GM19468 (cell line): ENCODE measurements around the gene ARHGEF2.

Experiments
- ATAC-seq: cut with Tn5 transposase; IDR thresholded peaks from one replicate; pipeline ENCODE4 v1.9.1; 2021; ENCODE audit warnings: mild to moderate bottlenecking, moderate library complexity, moderate number of reproducible peaks; ENCODE audit not compliant: unreplicated experiment; ENCODE audit errors: extremely low read depth

ARHGEF2 gene

GRCh38 chr1:155973723-155974122 lies 4.6 kb downstream of the ARHGEF2 start:
- no peak for ATAC-seq

- ATAC-seq: no peak
Observed at GRCh38 chr1:155971910-155972809, 6.2 kb downstream of the ARHGEF2 start.

- ATAC-seq: no peak
Observed at GRCh38 chr1:155970531-155971167, 7.7 kb downstream of the ARHGEF2 start.

- no peak for ATAC-seq
Observed at GRCh38 chr1:155969377-155969791, 9.0 kb downstream of the ARHGEF2 start.

GRCh38 chr1:155968670-155969069 lies 9.7 kb downstream of the ARHGEF2 start:
- no peak for ATAC-seq

- no peak for ATAC-seq
Observed at GRCh38 chr1:155968051-155968400, 10.3 kb downstream of the ARHGEF2 start.

GRCh38 chr1:155967341-155968050 lies 10.9 kb downstream of the ARHGEF2 start:
- no peak for ATAC-seq

- no peak for ATAC-seq
Observed at GRCh38 chr1:155966750-155967149, 11.6 kb downstream of the ARHGEF2 start.

GRCh38 chr1:155966135-155966534 lies 12.2 kb downstream of the ARHGEF2 start:
- ATAC-seq: no peak

- ATAC-seq: no peak
Observed at GRCh38 chr1:155964193-155964592, 14.2 kb downstream of the ARHGEF2 start.

GRCh38 chr1:155962599-155963211 lies 15.6 kb downstream of the ARHGEF2 start:
- ATAC-seq: no peak

GRCh38 chr1:155961937-155962336 lies 16.4 kb downstream of the ARHGEF2 start:
- ATAC-seq: no peak

- ATAC-seq: no peak
Observed at GRCh38 chr1:155960081-155960745, 18.1 kb downstream of the ARHGEF2 start.

- no peak for ATAC-seq
Observed at GRCh38 chr1:155957411-155957915, 20.9 kb downstream of the ARHGEF2 start.

- no peak for ATAC-seq
Observed at GRCh38 chr1:155954645-155955044, 23.7 kb downstream of the ARHGEF2 start.

- no peak for ATAC-seq
Observed at GRCh38 chr1:155952505-155952890, 25.8 kb downstream of the ARHGEF2 start.

- ATAC-seq: no peak
Observed at GRCh38 chr1:155951753-155952504, 26.4 kb downstream of the ARHGEF2 start.

- ATAC-seq: no peak
Observed at GRCh38 chr1:155950829-155951228, 27.5 kb downstream of the ARHGEF2 start.

- no peak for ATAC-seq
Observed at GRCh38 chr1:155947741-155948140, 30.6 kb downstream of the ARHGEF2 start.
